SKM-1 treated with dmso at 0.1 percent for 144 hours (cell line): ENCODE results near the gene SQSTM1.
A peak's percentile ranks its signal among the peaks of the same experiment; 100 is the strongest.
"Not testable (repeated sequence)": the region's sequence is repeated elsewhere in the genome, so short reads cannot be mapped to it uniquely, and the experiment has no call there.

ENCODE experiments used
- DNase-seq: peaks from one replicate; lab custom pipeline; 2025; ENCODE audit not compliant: unreplicated experiment; lab: John Stamatoyannopoulos, UW

Gene SQSTM1

DNA sequence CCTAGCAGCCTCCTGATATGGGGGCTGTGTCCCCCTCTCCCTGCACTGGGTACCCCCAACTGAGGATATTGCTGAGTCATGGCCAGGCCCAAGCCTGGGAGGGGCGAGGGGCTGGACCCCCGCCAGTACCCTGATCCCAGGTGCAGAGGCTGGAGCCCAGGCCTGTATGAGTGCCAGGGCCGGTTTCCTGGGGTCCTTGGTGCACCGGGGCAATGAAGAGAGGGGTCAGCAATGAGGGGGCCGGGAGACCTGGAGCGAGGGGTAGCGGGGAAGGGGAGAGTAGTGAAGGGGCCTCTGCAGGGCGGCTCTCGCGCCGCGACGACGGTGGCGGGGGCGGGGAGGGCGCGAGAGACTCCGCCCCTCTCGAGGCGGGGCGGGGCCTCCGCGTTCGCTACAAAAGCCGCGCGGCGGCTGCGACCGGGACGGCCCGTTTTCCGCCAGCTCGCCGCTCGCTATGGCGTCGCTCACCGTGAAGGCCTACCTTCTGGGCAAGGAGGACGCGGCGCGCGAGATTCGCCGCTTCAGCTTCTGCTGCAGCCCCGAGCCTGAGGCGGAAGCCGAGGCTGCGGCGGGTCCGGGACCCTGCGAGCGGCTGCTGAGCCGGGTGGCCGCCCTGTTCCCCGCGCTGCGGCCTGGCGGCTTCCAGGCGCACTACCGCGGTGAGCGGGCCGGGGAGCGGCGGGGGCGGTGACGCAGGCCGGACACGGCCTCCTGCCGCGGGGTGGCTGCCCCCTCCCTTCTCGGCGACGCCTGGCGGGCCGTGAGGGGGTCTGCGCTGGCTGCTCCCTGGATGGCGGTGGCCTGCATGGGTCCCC is at the start of gene SQSTM1:
TSS of gene SQSTM1 (plus strand) at position 423 of the 815 bp plus-strand sequence. CDS start at position 455, 32 bp downstream.
- peak; percentile 38 for DNase-seq

DNA sequence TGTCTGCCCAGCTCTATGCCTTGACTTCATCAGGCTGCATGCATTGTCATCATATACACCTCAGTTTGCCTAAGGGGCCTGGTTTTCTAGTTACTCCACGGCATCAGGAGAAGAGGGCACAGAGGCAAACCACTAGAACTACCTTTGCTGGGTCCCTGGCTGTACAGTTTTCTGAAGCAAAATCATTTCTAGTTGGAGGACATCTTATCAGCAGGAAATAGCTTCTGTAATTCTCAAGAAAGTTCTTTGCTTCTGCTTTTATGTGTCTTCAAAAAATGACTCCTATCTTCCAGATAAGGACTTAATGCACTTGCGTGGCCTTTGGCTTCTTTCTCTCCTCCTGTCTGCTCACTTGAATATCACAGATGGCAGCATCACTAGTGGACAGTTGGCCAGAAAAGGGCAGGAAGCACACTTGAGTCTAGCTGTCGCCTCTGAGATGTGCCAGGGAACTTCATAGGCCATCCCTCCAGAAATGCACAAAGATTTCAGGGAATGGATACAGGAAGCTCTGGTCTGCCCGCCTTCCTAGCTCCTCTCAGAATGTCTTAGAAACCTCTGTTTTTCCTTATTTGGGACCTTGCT is 49.3 kb upstream of the SQSTM1 start:
- DNase-seq: no peak

DNA sequence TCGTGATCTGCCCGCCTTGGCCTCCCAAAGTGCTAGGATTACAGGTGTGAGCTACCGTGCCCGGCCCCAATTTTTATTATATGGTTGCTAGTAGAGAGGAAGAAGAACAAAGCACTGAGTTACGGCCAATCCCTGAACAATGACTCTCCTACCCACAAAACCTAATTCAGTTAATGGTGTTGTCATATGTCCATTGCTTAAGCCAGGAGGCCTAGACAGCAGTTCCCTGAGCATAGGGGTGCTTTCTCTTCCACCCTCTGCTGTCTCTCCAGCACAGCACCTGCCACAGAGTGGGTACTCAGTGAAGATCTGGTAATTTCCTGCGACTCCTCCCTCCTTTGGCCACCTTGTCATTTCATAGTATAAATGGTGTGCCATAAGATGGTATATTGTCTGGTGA is 48.4 kb upstream of the SQSTM1 start:
- DNase-seq: peak; percentile 38

DNA sequence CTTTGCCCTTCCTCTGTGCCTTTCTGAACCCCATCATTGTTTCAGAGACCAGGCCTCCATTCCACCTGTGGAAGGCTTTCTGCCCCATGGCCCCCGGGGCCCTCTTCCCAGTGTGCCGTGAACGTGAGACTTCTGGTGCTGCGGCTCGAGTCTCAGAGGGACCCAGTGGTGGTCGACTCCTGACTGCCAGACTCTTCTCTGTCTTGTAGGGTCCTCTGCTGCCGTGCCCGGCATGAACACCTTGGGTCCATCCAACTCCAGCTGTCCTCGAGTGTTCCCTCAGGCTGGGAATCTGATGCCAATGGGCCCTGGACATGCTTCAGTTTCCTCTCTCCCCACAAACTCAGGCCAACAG is 47.0 kb upstream of the SQSTM1 start:
- no peak for DNase-seq

DNA sequence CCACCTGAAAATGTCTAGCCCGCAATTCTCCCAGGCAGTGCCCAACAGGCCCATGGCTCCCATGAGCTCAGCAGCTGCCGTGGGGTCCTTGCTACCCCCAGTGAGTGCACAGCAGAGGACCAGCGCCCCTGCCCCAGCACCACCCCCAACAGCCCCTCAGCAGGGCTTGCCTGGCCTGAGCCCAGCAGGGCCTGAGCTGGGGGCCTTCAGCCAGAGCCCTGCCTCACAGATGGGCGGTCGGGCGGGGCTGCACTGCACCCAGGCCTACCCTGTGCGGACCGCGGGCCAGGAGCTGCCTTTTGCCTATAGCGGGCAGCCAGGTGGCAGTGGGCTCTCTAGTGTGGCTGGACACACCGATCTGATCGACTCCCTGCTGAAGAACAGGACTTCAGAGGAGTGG is 46.3 kb upstream of the SQSTM1 start:
- no peak for DNase-seq

DNA sequence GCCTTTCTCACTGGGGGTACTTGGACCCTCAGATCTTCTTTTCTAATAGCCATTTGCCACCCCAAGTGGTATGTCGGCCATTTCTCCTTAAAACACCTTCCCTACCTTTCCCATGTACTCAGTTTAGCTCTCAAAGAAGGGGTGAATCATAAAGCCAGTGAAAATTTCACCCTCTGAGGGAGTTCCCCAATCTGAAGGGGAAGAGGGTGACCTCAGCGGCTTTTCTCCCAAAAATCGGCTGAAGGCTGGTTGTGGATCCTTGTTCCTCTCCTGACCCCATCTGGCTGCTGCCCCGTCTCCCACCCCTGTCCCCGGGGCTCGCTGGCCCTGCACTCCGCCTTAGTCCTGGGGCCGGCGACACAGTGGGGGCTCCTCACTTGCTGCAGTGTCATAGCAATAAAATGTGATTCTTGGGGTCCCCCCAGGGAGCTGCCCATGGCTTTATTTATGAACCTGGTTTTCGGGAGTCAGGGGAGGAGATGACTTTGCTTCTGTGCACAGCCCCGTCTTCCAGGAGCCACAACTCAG is 44.2 kb upstream of the SQSTM1 start:
- DNase-seq: no peak

DNA sequence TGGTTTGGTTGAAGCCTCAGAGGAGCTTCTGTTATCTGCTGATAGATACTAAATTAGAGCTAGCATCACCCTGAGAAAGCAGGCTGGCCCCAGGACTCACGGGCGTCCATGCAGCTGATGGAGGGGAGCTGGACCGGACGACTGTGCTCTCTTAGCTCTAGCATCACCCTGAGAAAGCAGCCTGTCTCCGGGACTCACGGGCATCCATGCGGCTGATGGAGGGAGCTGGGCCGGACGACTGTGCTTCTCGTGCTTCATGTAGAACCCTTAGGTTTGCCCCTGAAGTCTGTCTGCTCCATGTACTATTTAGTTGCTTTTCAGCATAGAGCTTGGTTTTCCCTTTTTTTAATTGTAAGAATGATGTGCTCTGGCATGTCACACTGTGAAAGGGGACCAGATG is 43.2 kb upstream of the SQSTM1 start:
- DNase-seq: no peak

DNA sequence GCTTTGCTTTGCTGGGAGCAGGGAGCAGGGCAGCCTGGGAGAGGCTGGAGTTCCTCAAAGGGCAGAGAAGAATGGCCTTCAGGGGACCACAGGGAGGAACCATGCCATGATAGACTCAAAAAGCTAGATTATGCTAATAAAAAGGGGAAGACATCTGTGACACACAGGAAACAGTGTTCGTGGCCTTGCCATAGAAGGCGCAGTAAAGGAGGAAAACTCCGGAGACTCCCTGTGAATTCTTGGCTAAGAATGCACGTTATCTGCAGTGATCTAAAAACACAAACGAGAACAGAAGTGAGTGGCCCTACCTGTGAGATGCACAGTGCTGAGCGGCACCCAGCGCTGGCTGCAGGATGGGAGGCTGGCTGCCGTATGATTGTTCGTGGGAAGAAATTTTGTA is 42.8 kb upstream of the SQSTM1 start:
- peak; percentile 36 for DNase-seq

DNA sequence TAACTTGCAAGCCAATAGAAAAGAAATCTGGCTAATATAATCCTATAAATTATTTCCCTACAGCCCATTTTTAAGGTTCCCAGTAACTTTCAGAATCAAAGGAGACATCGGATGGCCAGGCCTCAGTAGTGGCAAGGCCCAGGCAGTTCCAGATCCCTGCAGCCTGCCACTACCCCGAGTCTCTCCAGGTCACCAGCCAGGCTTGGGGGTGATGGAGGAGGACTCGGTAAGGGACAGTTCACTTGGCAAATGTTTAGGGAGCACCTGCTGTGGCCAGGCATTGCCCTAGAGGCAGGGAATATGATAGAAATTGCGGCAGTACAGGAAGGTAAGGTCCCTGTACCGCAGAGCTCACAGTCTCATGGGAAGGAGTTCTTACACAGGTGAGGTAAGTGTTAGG is 42.1 kb upstream of the SQSTM1 start:
- no peak for DNase-seq

DNA sequence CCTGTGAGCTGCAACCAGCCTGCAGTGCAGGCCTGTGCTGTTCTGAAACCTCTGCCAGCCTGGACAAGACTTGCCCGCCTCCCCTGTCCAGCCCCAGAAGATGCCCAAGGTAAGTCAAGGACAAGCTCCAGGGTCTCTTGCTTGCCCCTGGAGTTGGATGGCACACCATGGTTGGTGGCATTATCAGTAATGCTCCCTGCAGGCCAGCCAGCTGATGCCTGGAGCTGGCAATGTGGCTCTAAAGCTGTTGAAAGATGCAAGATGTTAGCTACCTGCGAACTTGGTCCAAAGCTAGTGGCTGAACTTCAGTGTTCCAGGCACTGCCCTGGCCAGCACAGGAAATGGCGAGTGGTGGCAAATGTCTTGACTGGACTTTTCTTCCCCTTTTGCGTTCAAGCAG is 40.9 kb upstream of the SQSTM1 start:
- DNase-seq: no peak

DNA sequence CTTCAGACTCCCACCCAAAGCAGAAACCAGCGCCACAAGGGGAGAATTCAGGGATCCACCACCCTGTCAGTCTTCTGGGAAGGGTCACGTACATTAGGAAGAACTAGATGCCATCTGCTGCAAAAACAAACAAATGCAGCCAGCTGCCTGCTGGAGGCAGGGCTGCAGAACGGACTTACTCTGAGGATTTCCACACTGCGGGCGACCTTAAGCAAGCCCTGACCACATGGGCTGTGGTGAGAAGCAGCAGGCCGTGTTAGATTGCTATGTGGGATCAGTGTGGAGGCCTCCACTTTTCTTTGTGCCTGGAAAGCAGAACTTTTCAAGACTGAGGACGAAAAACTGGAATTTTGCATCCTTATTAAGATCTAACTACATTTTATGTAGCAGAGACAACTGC is 40.3 kb upstream of the SQSTM1 start:
- DNase-seq: peak; percentile 86

DNA sequence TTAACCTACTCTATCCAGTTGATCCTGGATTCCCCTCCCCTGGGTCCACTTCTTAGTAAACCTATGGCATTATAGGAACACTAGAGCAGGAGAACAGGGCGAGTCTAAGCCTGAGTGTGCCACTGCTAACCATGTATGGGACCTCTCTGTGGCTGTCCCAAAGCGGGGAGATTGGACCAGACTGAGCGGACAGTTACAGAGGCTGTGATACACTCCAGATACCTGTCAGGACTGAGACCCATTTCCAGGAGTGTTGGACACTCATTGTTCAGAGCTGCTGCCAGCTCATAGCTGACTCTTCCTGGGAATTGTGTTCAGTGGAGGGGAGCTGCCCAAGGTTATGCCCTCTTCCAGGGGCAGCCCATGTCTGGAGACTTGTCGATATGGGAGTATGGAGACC is 38.9 kb upstream of the SQSTM1 start:
- DNase-seq: no peak

DNA sequence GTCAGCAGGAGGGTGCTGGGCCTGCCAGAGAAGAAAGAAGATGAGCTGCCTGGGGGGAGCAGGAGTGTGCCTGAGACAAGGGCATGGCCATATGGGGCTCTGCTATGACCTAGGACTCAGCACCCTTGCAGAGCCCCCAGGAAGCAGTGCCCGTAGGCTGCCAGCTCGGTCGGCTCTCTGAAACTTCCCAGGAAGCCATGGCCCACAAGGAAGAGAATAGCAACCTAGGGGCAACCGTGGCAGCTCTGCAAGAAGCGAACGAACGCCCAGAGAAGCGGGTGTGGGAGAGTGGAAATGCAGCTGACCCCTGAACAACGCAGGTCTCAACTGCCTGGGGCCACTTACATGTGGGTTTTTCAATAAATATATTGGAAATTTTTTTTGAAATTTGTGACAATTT is 37.6 kb upstream of the SQSTM1 start:
- no peak for DNase-seq

DNA sequence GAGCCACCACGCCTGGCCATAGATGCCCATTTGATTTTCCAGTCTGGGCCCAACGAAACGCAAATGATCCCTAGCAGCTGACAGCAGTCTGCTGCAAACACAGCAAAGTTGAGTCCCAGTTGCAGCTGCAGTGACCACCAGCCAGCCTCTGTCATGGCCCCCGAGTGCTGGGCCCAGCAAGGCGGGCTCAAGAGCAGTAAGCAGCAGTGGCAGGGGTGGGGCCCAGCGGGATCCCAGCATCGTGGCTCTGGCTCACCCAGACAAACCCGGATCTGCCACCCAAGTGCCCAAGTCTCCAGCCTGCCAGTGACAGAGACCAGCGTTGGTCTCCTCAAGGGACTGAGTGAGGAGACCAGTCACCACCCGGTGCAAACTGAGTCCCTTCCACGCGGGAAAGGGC is 33.8 kb upstream of the SQSTM1 start:
- no peak for DNase-seq

DNA sequence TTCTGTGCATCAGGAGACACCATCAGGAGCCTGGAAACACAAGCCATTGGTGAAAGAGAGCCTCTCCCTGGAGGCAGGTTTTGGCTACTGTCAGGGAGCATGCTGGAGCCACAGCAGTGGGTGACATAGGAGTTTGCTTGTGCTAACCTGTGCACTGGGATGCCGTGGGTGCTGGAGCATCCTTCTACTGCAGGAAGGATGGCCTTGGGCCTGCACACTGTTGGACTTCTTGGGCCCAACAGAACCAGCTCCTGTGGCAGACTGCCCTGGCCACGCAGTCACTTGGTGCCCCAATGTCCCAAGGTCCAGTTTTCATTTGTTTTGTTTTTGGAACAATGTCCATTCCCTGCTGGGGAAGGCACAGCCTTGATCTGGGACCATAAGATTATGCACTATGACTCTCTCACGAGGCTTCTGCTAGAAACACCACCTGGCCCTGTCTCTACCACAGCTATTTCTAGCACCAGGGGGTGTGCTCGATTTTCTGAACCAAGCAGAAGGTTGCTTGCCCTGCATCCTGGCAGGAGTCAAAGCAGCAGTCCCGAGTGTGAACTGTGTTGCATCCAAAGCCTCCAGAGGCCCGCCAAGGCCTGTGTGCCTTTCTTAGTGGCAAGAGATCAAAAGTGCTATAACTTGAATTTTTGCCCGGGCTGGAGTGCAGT is 32.4 kb upstream of the SQSTM1 start:
- no peak for DNase-seq

DNA sequence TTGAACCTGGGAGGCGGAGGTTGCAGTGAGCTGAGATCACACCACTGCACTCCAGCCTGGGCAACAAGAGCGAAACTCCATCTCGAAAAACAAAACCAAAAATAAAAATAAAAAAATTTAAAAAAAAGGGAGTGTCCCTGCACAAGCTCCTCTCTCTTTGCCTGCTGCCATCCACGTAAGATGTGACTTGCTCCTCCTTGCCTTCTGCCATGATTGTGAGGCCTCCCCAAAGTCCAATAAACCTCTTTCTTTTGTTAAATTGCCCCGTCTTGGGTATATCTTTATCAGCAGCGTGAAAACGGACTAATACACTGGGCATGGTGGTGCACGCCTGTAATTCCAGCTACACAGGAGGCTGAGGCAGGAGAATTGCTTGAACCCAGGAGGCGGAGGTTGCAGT is 31.4 kb upstream of the SQSTM1 start:
- not testable (repeated sequence) for DNase-seq

DNA sequence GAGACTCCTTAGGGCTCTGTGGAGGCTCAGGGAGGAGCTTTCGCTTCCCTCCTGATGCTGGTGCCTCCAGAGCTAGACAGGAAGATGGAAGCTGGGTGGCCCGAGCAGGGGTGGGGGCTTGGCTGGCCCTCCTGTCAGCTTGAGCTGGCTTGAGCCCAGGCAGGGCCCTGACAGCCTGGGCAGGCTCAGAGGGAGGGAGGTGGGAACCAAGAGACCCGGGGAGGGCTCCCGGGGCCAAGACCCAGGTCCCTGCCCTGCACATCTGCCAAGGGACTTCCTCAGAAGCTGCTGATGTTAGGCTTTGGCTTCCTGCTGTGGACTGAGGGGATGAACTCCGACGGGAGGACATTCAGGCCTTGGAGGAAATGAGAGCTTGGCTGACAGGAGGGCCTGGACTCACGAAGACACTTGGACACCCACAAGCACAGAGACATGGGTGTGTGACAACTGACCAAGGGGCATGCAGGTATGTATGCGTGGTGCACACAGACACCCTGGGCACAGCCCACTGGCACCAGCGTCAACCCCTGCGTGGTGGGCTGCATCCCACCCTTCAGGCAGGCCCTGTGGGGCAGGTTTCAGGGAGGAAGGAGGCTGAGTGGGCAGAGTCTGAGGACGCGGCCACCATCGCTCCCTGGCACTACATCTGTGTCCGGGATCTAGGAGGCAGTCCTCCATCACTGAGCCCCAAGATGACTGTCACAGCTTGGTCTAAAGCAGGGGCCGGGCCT is 28.7 kb upstream of the SQSTM1 start:
- DNase-seq: no peak

DNA sequence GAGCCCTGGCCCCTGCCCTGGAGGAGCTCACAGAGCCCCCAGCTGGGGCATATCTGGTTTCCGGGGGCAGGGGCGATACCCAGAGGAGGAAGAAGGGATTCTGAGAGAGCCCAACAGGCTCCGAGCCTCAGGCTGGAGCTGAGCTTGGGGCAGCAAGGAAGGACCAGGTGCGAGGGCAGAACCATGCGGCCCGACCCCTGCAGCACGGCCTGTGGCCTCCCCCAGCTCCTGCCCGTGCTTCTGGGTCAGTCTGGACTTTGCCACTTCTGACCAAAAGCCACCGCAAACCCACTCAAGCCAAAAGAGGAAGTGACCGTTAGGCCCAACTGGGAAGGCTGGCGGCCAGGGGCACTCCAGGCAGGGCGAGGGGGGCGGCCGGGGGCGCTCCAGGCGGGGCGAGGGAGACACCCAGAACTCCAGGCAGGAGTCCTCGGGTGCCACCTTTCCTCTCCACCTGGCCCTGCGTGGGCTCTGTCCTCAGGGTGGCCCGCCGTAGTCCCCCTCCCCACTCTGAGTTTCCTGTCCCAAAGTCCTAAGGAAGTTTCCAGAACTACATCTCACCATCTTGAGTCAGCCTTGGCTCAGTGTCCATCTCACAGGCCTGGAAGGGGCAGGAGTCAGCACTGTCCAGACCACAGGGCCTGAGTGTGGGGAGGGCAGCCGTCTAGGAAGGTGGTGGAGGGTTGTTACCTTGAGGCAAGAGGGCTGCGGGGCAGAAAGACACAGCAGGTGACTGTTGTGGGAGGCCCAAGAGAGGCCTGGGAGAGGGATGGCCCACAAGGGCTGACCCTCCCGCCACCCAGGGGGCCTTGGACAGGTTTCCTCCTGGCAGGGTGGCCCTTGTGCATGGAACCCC is 27.9 kb upstream of the SQSTM1 start:
- DNase-seq: peak; percentile 16

DNA sequence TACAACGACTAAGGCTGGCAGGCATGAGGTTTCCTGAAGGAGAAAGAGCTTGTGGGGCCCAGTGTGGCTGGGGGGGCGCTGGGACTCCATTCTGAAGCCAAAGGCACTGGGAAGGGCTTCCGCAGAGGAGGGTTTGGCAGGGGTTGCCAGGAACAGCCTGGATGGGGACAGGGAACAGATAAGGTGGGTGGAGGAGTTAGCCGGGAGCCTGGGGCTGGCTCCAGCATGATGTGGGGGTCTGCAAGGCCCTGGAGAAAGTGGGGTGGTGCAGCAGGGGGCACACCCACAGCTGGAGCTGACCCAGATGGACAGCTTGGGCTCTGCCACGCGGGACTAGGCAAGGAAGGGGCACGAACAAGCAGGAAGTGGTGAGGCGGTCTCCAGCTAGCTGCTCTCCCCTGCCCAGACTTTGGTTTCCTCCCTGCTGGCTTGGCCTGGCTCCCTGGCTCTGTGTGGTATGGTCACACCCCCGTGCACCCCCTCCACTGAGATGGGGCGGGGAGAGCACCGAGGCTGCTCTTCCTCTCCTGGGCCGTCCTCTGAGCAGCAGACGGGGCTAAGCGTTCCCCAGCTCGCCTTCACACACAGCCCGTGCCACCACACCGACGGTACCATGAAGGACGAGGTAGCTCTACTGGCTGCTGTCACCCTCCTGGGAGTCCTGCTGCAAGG is 27.1 kb upstream of the SQSTM1 start, which contains the start of gene LTC4S:
TSS of gene LTC4S (plus strand) at position 519 of the 672 bp plus-strand sequence. CDS start at position 614, 95 bp downstream.
- peak; percentile 90 for DNase-seq

DNA sequence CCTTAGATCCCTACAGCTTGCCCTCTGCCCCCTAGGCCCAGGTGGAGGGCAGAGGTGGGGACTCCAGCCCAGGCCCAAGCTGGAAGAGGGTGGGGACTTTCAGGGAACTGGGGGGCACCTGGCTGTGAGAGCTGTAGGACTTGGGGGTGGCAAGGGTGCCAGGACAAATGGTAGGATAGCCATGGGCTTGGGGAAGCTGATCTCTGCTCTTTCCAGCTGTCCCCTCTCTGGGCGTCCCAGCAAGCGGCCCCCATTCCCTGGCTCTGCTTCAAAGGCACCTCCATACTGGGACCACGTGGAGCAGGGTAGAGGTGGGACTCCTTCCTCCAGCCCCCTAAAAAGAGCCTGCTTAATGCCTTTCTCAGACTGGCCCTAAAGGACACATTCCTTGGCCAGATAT is 26.5 kb upstream of the SQSTM1 start:
- DNase-seq: no peak
